SK-N-SH treated with all-trans-retinoic acid at 6 μM for 48 hours (cell line): ENCODE data around the gene GCNA.
"Not testable (repeated sequence)": the region's sequence is repeated elsewhere in the genome, so short reads cannot be mapped to it uniquely, and the experiment has no call there.

Experiments used
- ATAC-seq: fragments of 200-7000 bp; cut with Tn5 transposase; 3 replicates; pipeline ENCODE4 v1.9.1; 2020; ENCODE audit warnings: mild to moderate bottlenecking, moderate library complexity
- ARNTL ChIP-seq: fragments of 450-650 bp; formaldehyde crosslinking; IDR thresholded peaks from 2 replicates; pipeline ENCODE4 v1.5.0; 2020; ENCODE audit warnings: low read depth, mild to moderate bottlenecking, moderate library complexity, borderline replicate concordance
- BACH2 ChIP-seq: fragments of 250-450 bp; sonication (Bioruptor Pico); IDR thresholded peaks from 2 replicates; pipeline ENCODE4 v1.9.0; 2021; ENCODE audit warnings: mild to moderate bottlenecking, borderline replicate concordance
- CREB5 ChIP-seq: fragments of 250-450 bp; sonication (Bioruptor Pico); IDR thresholded peaks from 2 replicates; pipeline ENCODE4 v1.5.1; 2020; ENCODE audit warnings: low read depth, mild to moderate bottlenecking, moderate library complexity
- CSDC2 ChIP-seq: fragments of 250-450 bp; sonication (Bioruptor Pico); IDR thresholded peaks from 2 replicates; pipeline ENCODE4 v1.5.0; 2020; ENCODE audit warnings: mild to moderate bottlenecking, moderate library complexity
- CSRNP3 ChIP-seq: fragments of 250-450 bp; sonication (Bioruptor Pico); IDR thresholded peaks from 2 replicates; pipeline ENCODE4 v1.5.1; 2021; ENCODE audit warnings: mild to moderate bottlenecking, moderate library complexity
- ESRRG ChIP-seq: fragments of 250-450 bp; sonication (Bioruptor Pico); IDR thresholded peaks from 2 replicates; pipeline ENCODE4 v1.6.1; 2021; ENCODE audit warnings: mild to moderate bottlenecking
- GLIS3 ChIP-seq: fragments of 250-450 bp; sonication (Bioruptor Pico); IDR thresholded peaks from 2 replicates; pipeline ENCODE4 v1.5.0; 2020; ENCODE audit warnings: mild to moderate bottlenecking, moderate library complexity
- ISL1 ChIP-seq: fragments of 250-450 bp; sonication (Bioruptor Pico); IDR thresholded peaks from 2 replicates; pipeline ENCODE4 v2.1.2; 2022; ENCODE audit warnings: mild to moderate bottlenecking, moderate library complexity
- OSR1 ChIP-seq: fragments of 250-450 bp; sonication (Bioruptor Pico); IDR thresholded peaks from 2 replicates; pipeline ENCODE4 v1.8.0; 2022; ENCODE audit warnings: moderate library complexity, mild to moderate bottlenecking, inconsistent platforms
- PATZ1 ChIP-seq: fragments of 250-450 bp; sonication (Bioruptor Pico); IDR thresholded peaks from 2 replicates; pipeline ENCODE4 v1.8.0; 2020; ENCODE audit warnings: mild to moderate bottlenecking, moderate library complexity, borderline replicate concordance
- POU6F1 ChIP-seq: fragments of 250-450 bp; sonication (Bioruptor Pico); IDR thresholded peaks from 2 replicates; pipeline ENCODE4 v1.8.0; 2021; ENCODE audit warnings: low read depth, mild to moderate bottlenecking, moderate library complexity, borderline replicate concordance
- PPARA ChIP-seq: fragments of 250-450 bp; sonication (Bioruptor Pico); IDR thresholded peaks from 2 replicates; pipeline ENCODE4 v1.5.0; 2020; ENCODE audit warnings: mild to moderate bottlenecking, borderline replicate concordance
- RARB ChIP-seq: fragments of 250-450 bp; sonication (Bioruptor Pico); IDR thresholded peaks from 2 replicates; pipeline ENCODE4 v1.8.0; 2021; ENCODE audit warnings: mild to moderate bottlenecking, moderate library complexity
- SNAI2 ChIP-seq: fragments of 250-450 bp; sonication (Bioruptor Pico); IDR thresholded peaks from 2 replicates; pipeline ENCODE4 v1.5.0; 2020; ENCODE audit warnings: mild to moderate bottlenecking, moderate library complexity
- TCF4 ChIP-seq: fragments of 250-450 bp; sonication (Bioruptor Pico); IDR thresholded peaks from 2 replicates; pipeline ENCODE4 v1.8.0; 2021; ENCODE audit warnings: mild to moderate bottlenecking, moderate library complexity, borderline replicate concordance
- TOX ChIP-seq: fragments of 250-450 bp; sonication (Bioruptor Pico); IDR thresholded peaks from 2 replicates; pipeline ENCODE4 v1.8.0; 2021; ENCODE audit warnings: mild to moderate bottlenecking, moderate library complexity, borderline replicate concordance
- ZC3H10 ChIP-seq: fragments of 250-450 bp; sonication (Bioruptor Pico); IDR thresholded peaks from 2 replicates; pipeline ENCODE4 v1.5.1; 2021; ENCODE audit warnings: mild to moderate bottlenecking, moderate library complexity
- ZFP3 ChIP-seq: fragments of 250-450 bp; sonication (Bioruptor Pico); IDR thresholded peaks from 2 replicates; pipeline ENCODE4 v1.5.0; 2020; ENCODE audit warnings: mild to moderate bottlenecking, moderate library complexity
- ZFP30 ChIP-seq: fragments of 450-650 bp; formaldehyde crosslinking; IDR thresholded peaks from 2 replicates; pipeline ENCODE4 v1.5.0; 2022; ENCODE audit warnings: mild to moderate bottlenecking, moderate library complexity
- ZNF565 ChIP-seq: fragments of 450-650 bp; formaldehyde crosslinking; conservative IDR thresholded peaks from 2 replicates; pipeline ENCODE4 v1.5.0; 2020; ENCODE audit warnings: low read depth, mild to moderate bottlenecking, moderate library complexity
- ZNF70 ChIP-seq: fragments of 450-650 bp; formaldehyde crosslinking; IDR thresholded peaks from 2 replicates; pipeline ENCODE4 v1.5.0; 2020; ENCODE audit warnings: mild to moderate bottlenecking, moderate library complexity
- ZNF8 ChIP-seq: fragments of 450-650 bp; formaldehyde crosslinking; IDR thresholded peaks from 2 replicates; pipeline ENCODE4 v1.5.0; 2020; ENCODE audit warnings: mild to moderate bottlenecking, moderate library complexity

The GCNA gene

GRCh38 chrX:71581210-71581609, 3.0 kb downstream of the GCNA start:
- ATAC-seq = no peak
- TF ChIP-seq CSDC2 (CRISPR knock-in tag) (no peak), SNAI2 (CRISPR knock-in tag) (no peak), CSRNP3 (CRISPR knock-in tag) (no peak), BACH2 (CRISPR knock-in tag) (no peak), ZNF565 (no peak), TOX (CRISPR knock-in tag) (no peak), PATZ1 (no peak), RARB (CRISPR knock-in tag) (no peak), TCF4 (no peak), ZFP30 (CRISPR knock-in tag) (no peak), ESRRG (CRISPR knock-in tag) (no peak)

GRCh38 chrX:71586929-71587328, 8.7 kb downstream of the GCNA start:
- no peak for ATAC-seq
- TF ChIP-seq ZFP3 = no peak
- TF ChIP-seq ZNF70 = no peak
- no peak for TF ChIP-seq ISL1
- TF ChIP-seq RARB (CRISPR knock-in tag) = no peak
- TF ChIP-seq BACH2 (CRISPR knock-in tag) = no peak
- TF ChIP-seq TOX (CRISPR knock-in tag) = no peak
- no peak for TF ChIP-seq PPARA
- no peak for TF ChIP-seq GLIS3 (CRISPR knock-in tag)
- TF ChIP-seq SNAI2 (CRISPR knock-in tag) = no peak
- TF ChIP-seq CSRNP3 (CRISPR knock-in tag) = no peak
- no peak for TF ChIP-seq TCF4
- TF ChIP-seq ESRRG (CRISPR knock-in tag) = no peak
- no peak for TF ChIP-seq ZNF8 (CRISPR knock-in tag)
- TF ChIP-seq ZNF565 = no peak
- no peak for TF ChIP-seq ARNTL (CRISPR knock-in tag)
- TF ChIP-seq CREB5 (CRISPR knock-in tag) = no peak

GRCh38 chrX:71593210-71593609, 15.0 kb downstream of the GCNA start:
- ATAC-seq = not testable (repeated sequence)

- TF ChIP-seq ESRRG (CRISPR knock-in tag) (no peak), ZNF565 (no peak), PATZ1 (no peak), SNAI2 (CRISPR knock-in tag) (no peak), ZFP3 (no peak), ZNF70 (no peak)
- TF ChIP-seq, all 23 proteins: peak for 0
- no peak for ATAC-seq
Observed at GRCh38 chrX:71599965-71600364, 21.7 kb downstream of the GCNA start.

- ATAC-seq = no peak
- TF ChIP-seq TCF4 (no peak), ESRRG (CRISPR knock-in tag) (no peak), OSR1 (no peak), ARNTL (CRISPR knock-in tag) (no peak), GLIS3 (CRISPR knock-in tag) (no peak), CSDC2 (CRISPR knock-in tag) (no peak), RARB (CRISPR knock-in tag) (no peak), POU6F1 (CRISPR knock-in tag) (no peak), PPARA (no peak), ZNF565 (no peak), ZFP30 (CRISPR knock-in tag) (no peak), ISL1 (no peak), ZFP3 (no peak), BACH2 (CRISPR knock-in tag) (no peak), SNAI2 (CRISPR knock-in tag) (no peak), ZC3H10 (CRISPR knock-in tag) (no peak)
Observed at GRCh38 chrX:71603618-71604017, 25.4 kb downstream of the GCNA start.
